Right lung (tissue), 10 donors: ENCODE data around the gene HSDL2. TPM values are rescaled to one million over a fixed set of nuclear protein-coding genes. Genes with fewer than 3 reads are reported as not detected.

Experiments
- DNase-seq, 2 donors: peaks; one replicate each; pipeline ENCODE4 v3.0.0-alpha.2; 2013
- long read RNA-seq, 8 donors: transcript quantifications; one replicate each; lab custom pipeline, GENCODE V29; 2026
- polyA plus RNA-seq, 5 donors: library from polyadenylated mRNA; unstranded; fragments of 120-200 nt; gene quantifications; one replicate each; pipeline versions ENCODE4 v1.2.1 to v1.2.3, GENCODE V29; 2013; ENCODE audit warnings: inconsistent platforms in 1 of 5, low replicate concordance in 1 of 5; ENCODE audit not compliant: insufficient read length in 5 of 5, insufficient read depth in 1 of 5

Gene HSDL2
- polyA plus RNA-seq, result 10 to 100 TPM; 45.7 to 69.7 (median 61.9) TPM
- long read RNA-seq, donor 1, transcript HSDL2-202 (11 exons, 3,350 nt), result major isoform, 12 of 29 reads
- long read RNA-seq, donor 1, partial matches to known transcripts, result 16 of 29 reads
- long read RNA-seq, donor 1, other reads (novel, unspliced or antisense), result 0 of 29 reads
- long read RNA-seq, donor 2, transcript HSDL2-202 (11 exons, 3,350 nt), result major isoform, 5 of 10 reads
- long read RNA-seq, donor 2, partial matches to known transcripts, result 5 of 10 reads
- long read RNA-seq, donor 2, other reads (novel, unspliced or antisense), result 0 of 10 reads
- long read RNA-seq, donor 3, transcript HSDL2-202 (11 exons, 3,350 nt), result major isoform, 12 of 22 reads
- long read RNA-seq, donor 3, partial matches to known transcripts, result 10 of 22 reads
- long read RNA-seq, donor 3, other reads (novel, unspliced or antisense), result 0 of 22 reads
- long read RNA-seq, donor 4, transcript HSDL2-202 (11 exons, 3,350 nt), result major isoform, 9 of 15 reads
- long read RNA-seq, donor 4, partial matches to known transcripts, result 5 of 15 reads
- long read RNA-seq, donor 4, other reads (novel, unspliced or antisense), result 0 of 15 reads
- long read RNA-seq, donor 5, transcript HSDL2-202 (11 exons, 3,350 nt), result major isoform, 10 of 29 reads
- long read RNA-seq, donor 5, partial matches to known transcripts, result 18 of 29 reads
- long read RNA-seq, donor 5, other reads (novel, unspliced or antisense), result 0 of 29 reads
- long read RNA-seq, donor 6, transcript HSDL2-202 (11 exons, 3,350 nt), result major isoform, 10 of 19 reads
- long read RNA-seq, donor 6, partial matches to known transcripts, result 8 of 19 reads
- long read RNA-seq, donor 6, other reads (novel, unspliced or antisense), result 0 of 19 reads
- long read RNA-seq, donor 7, transcript HSDL2-202 (11 exons, 3,350 nt), result major isoform, 13 of 28 reads
- long read RNA-seq, donor 7, partial matches to known transcripts, result 14 of 28 reads
- long read RNA-seq, donor 7, other reads (novel, unspliced or antisense), result 0 of 28 reads
- long read RNA-seq, donor 8, partial matches to known transcripts, result 0 of 2 reads
- long read RNA-seq, donor 8, other reads (novel, unspliced or antisense), result 0 of 2 reads

GRCh38 chr9:112380102-112380824, at the start of gene HSDL2:
TSS of gene HSDL2 (plus strand) at chr9:112380108. CDS start at chr9:112380164, 56 bp downstream.
- DNase-seq, result no peak

- no peak for DNase-seq
Observed at GRCh38 chr9:112331674-112331952, 48.3 kb upstream of the HSDL2 start.

GRCh38 chr9:112332214-112332613, 47.7 kb upstream of the HSDL2 start:
- DNase-seq, result peak in 1 of 2 donors; percentile 20

GRCh38 chr9:112332674-112332976, 47.3 kb upstream of the HSDL2 start:
- no peak for DNase-seq

- DNase-seq, result peak; percentile 65 to 71
Observed at GRCh38 chr9:112332977-112333638, 46.8 kb upstream of the HSDL2 start, which contains the start of gene PTBP3. TSS of gene PTBP3 (minus strand) at chr9:112333619. CDS start at chr9:112297865, 35,754 bp downstream.

- DNase-seq, result peak; percentile 98
Observed at GRCh38 chr9:112333639-112334431, 46.1 kb upstream of the HSDL2 start.

GRCh38 chr9:112334432-112334841, 45.5 kb upstream of the HSDL2 start:
- DNase-seq, result peak in 1 of 2 donors; percentile 50

- no peak for DNase-seq
Observed at GRCh38 chr9:112337547-112337946, 42.4 kb upstream of the HSDL2 start.

- no peak for DNase-seq
Observed at GRCh38 chr9:112338561-112338960, 41.3 kb upstream of the HSDL2 start.

GRCh38 chr9:112339886-112340285, 40.0 kb upstream of the HSDL2 start:
- no peak for DNase-seq

GRCh38 chr9:112341730-112342129, 38.2 kb upstream of the HSDL2 start:
- no peak for DNase-seq

- DNase-seq, result peak; percentile 69 to 82
Observed at GRCh38 chr9:112348257-112349007, 31.5 kb upstream of the HSDL2 start.

- no peak for DNase-seq
Observed at GRCh38 chr9:112349008-112349333, 30.9 kb upstream of the HSDL2 start.

GRCh38 chr9:112351184-112351583, 28.7 kb upstream of the HSDL2 start:
- DNase-seq, result no peak

GRCh38 chr9:112352209-112352608, 27.7 kb upstream of the HSDL2 start:
- no peak for DNase-seq

GRCh38 chr9:112354081-112354743, 25.7 kb upstream of the HSDL2 start:
- no peak for DNase-seq

- DNase-seq, result peak; percentile 60 to 74
Observed at GRCh38 chr9:112355427-112355897, 24.4 kb upstream of the HSDL2 start.

- no peak for DNase-seq
Observed at GRCh38 chr9:112360047-112360804, 19.7 kb upstream of the HSDL2 start.
